Measurements from ENCODE around the gene ACYP1.
A peak's percentile ranks its signal among the peaks of the same experiment; 100 is the strongest.

ACYP1 gene

DNA sequence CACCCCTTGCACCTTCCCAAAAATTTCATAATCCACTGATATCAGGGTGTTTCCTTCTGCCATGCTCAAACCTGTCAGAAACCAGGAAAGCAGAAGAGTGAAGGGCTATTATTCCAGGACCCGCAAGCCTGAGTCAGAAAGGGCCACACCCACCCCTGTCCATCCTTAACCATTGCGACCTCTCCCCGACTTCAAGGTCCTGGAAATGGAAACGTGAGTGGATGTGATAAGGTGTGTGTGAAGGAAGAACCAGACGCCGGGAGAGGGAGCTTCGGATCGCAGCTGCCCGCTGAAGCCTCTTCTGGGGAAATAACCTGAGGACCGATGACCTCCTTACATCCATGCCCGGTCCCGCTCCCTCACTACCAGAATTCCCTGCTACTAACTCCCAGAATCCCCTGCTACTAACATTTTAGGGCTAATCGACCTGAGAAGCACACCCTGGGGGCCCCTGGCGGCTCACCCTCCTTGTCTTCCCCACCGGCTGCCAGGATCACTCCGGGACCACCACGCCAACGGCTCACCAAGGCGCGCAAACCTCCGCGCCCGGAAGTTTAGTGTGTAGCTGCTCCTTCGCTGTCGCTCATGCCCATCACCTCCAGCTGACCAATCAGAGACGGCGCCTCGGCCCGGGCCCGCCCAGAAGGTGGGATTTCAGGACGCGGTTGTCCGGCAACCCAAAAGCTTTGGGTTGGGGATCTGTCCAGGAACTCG, at the start of gene ACYP1:
Gene ACYP1 (minus strand): TSS at position 534 of the 714 bp plus-strand sequence. CDS start 471 bp downstream, at position 63.
- peak; percentile 66 to 82 for DNase-seq

DNA sequence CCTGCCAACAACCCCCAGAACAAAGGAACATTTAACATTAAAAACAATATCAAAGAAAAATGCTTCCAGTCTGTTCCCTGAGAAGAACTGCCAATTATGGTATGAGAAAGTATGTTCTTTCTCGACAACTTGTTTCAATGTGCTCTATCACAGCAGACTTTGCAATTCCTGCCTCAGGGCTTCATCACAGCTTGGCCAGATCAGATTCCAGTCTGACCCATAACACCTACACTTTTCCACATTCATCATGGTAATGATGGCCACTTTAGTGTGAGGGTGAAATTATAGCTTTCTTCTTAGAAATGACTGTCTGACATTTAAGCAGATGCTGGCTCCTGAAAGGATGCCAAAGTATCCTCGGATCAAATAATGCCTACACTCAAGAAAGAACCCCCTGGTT, 46.1 kb upstream of the ACYP1 start:
- no peak for DNase-seq

DNA sequence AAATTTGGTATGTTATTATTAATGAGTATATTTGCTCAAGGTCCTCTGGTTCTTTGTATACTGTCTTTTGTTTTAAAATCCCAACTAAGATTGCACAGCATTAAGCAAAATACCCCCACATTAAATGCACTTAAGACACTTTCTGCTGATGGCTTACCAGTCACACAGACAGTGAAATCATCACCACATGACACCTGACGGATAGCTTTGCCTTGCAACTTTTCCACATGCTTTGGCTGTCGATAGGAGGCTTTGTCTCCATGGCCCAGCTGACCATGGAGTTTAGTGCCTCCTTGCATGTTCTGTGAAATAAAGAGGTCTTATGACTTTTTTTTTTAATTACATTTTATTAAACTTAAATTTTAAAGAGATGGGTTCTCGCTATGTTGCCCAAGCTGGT, 43.4 kb upstream of the ACYP1 start:
- no peak for DNase-seq

DNA sequence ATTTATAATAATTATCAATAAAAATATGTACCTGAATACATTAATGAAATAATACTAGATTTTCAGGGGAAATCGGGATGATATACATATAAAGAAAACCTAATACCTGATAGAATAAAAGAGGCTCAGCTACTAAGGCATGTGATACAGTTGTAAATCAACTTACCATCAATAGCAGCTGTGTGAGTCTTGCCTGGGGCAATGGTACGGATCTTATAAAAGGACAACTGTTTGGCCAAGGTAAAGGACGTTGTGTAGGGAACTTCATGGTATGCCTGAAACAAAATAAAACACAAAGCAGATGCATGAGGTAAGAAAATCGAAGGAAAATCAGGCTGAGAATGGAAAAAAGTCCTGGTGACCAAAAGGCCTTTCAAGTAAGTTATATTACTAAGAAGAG, 37.7 kb upstream of the ACYP1 start:
- DNase-seq = no peak

DNA sequence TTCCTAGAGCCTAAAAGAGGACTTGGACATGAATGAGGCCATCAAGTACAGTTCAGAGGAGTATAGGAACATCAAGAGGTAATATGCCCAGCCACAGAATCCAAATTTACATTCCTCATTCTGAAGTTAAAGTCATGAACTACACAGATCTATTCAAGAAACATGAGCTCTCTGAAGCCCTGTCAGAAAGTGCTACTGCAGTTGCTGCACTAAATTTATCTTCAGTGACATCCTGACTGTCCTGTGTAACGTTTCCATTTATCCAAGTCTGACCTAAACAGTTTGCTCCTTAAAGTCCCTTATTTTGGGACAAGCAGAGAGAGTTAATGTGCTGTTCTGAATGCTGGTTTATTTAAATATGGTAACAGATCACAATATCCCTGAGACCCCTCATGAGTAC, 34.9 kb upstream of the ACYP1 start:
- DNase-seq = no peak

DNA sequence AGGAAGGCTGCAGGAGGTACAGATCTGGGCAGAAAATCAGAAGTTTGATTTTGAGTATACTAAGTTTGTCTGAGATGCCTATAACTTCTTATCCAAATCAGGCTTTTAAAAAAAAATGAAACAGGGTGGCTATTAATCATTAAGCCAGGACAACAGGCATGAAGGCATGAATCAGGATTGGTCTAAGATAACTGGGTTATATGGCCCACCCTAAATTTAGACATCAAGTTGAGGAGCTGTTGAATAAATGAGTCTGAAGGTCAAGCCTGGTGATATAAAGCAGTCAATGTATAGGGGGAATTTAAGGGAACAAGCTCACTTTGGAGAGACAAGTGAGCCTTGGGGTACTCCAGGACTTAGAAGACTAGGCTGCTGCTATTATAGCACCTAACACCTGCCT, 34.4 kb upstream of the ACYP1 start:
- DNase-seq = no peak

DNA sequence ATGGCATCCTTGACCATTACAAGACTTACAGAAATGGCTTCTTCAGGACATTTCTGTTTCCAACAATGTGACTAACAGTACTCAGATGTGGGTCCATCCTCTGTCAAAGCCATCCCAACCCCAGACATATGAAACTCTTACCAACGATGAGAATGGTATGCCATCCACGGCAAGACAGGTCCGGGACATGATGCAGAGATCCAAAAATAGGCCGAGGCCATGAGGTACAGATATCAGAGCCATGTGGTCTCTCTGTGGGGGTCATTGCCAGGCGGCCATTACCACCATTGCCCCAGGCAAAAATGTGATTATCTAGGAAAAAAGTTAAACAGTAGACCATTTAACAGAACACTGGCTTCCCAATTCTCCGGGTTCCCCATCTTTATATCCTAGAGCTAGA, 33.1 kb upstream of the ACYP1 start:
- no peak for DNase-seq

DNA sequence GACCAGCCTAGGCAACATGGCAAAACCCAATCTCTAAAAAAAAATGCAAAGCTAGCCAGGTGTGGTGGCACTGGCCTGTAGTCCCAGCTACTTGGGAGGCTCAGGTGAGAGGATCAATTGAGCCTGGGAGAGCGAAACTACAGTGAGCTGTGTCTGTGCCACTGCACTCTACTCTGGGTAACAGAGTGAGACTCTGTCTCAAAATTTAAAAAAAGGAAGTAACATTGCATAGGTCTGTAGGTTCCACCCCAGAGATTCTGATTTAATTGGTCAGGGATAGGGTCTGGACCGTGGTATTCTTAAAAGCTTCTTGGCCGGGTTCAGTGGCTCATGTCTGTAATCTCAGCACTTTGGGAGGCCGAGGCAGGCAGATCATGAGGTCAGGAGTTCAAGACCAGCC, 31.9 kb upstream of the ACYP1 start:
- DNase-seq = no peak

DNA sequence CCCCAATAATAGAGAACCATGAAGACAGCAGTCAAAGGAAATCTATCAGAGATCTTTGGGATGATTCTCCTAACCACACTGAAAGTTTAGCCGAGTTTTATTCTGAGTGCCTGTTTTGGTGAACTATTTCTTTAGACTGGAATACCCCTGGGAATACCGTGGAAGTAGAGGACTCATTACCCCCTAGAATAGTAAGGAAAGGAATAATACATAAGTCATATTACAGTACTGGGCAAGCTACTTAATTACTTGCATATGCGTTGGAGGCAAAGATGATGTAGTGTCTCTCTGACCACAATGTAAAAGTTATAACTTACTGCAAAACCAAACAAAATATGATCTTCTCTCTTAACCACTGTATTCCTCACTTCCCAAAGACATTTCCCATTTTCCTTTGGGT, 31.1 kb upstream of the ACYP1 start:
- no peak for DNase-seq

DNA sequence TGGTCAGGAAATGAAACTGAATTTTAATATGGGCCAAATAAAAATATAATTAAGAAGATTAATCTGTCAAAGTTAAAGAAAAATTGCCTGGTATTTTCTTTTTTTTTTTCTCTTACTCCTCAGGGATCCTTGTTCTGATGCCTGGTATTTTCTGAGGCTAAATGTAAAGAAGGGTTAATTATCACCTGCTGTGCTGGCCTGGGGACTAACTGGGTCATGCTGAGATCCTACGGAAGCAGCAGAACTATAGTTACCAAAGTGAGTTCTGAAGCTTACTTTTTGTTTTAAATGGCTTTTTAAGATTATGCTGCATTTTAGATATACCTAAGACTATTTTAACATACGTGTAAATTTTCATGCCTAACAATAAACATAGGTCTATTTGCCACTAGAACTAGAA, 28.9 kb upstream of the ACYP1 start:
- no peak for DNase-seq

DNA sequence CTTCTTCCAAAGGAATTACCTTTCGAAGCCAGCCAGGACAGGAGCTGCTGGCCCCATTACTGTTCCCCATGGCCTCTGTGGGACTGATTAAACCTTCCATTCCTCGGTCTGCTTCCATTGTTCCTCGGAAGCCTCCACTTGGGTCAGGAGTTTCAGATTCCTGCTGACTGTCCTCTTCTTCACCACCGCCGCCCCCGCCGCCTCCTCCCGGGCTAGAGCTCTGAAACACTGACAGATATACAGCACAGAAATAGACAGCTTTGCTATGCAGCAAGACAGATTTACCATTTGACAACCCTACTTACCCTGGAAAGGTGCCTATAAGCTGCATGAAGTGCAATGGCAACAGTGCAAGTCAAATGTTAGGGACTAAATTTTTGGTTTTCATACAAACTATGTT, 27.4 kb upstream of the ACYP1 start:
- no peak for DNase-seq

DNA sequence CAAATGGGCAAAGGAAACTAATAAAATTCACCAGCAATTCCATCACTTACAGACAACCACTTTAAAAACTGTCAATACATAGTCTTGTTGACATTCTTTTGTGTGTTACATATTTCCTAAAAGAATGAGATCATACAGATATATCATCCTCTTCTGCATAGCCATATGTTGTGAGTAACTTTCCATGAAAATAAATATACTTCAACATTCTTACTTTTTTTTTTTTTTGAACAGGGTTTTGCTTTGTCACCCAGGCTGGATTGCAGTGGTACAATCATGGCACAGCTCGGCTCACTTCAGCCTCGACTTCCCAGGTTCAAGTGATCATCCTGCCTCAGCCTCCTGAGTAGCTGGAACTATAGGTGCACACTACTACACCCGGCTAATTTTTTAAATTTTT, 26.5 kb upstream of the ACYP1 start:
- no peak for DNase-seq

DNA sequence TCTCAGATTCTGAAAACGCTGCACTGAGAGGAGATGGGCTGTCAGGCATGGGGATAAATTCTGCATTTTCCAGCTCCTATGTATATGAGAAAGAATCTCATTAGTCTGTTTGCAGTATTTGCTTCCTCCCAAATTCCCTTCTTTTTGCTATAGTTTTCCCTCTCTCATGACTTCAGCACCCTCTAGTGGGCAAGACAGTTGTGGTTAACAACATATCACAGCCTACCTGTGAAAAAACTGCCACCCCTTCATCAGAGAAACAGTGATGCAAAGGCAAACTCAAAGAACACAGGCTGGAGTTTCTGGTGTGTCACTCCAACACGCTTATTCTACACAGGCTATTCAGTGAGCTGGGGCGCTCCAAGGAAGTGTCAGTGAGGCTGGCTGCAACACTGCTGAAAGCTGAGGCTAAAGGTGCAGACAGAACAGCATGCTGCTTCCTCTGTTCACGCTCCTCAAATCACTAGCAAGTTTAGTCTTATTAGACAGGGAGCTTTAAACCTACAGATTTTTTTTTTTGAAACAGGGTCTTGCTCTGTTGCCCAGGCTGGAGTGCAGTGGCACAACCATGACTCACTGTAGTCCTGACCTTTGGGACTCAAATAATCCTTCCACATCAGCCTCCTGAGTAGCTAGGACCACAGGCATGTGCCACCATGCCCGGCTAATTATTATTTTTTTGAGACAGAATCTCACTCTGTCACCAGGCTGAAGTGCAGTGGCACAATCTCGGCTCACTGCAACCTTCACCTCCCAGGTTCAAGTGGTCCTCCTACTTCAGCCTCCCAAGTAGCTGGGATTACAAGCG, 24.9 kb upstream of the ACYP1 start:
- no peak for DNase-seq

DNA sequence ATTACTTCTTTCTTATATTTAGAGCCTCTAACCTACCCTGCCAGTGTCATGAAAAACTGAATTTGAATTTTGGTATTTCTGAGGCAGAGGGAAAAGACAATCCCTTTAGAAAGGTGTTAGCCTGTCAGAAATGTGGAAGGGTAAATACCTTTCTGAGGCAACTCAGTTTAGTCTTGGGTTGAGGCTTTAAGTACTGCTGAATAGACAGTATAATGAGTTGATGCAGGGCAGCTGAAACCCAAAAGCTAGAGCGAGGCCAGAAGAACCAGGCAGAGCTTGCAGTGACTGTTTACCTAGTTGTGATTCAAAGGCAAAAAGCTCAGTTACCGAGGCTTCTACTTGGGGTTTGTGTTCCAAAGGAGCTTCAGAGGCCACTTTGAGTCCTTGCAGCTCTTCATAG, 24.3 kb upstream of the ACYP1 start:
- DNase-seq = no peak

DNA sequence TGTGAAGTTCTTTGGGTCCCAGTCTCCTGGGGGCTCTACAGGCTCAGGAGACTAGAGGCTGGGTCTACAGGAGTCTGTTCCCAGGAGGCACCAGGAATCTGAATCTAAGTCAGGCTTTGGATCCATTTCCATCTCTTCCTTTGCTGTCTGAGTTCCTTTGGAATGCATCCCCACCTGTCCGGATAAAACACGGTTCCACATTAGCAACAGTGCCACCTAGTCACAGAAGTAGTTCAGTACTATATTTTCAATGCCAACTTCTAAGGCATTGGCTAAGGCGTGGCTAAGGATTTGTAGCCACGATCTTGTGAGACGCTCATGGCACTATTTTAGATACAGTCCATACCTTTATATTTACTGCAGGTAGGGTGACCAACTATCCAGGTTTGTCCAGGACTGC, 20.7 kb upstream of the ACYP1 start:
- no peak for DNase-seq

DNA sequence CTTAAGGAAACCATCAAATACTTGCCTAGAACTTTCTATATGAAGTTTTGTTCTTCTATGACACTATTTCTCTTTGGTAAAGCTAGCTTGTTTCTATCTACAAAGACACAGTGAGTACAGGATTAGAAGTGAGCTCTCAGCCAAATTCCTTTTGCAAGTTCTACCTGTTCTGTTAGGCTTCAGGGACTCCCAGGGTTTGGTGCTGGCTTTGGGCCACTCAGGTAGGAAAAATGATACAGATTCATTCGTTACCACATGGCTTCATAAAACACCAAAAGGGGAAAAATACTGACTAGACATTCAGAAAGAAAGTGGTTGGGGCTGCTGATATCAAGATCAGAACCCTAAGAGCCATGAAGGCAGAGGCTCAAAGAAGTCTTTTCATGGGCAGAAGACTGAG, 19.4 kb upstream of the ACYP1 start:
- DNase-seq = no peak

DNA sequence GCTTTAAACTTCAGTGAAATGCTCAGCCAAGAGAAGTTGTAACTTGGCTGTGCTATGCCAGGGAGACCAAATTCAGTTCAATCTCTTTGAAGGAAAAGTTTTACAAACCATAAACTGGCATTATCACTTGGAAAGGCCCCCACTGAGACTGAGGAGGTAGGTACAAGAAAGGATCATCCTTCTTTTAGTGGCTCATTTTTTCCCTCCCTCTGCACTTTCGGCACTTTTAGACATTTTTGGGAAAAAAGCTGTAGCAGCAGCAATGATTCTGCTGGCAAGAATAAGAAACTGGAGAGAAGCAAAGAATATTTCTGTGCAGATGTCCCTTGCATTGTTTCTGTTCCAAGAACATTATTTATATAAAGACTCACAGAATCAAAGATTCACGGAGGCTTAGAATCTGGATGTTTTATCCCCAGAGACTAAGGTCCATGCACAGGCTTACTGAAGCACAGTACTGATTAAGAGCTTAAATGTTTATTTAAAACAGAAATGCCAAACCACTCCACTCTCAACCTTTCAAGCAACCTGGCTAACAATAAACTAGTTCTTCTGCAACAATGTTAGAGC, 17.9 kb upstream of the ACYP1 start:
- DNase-seq = no peak

DNA sequence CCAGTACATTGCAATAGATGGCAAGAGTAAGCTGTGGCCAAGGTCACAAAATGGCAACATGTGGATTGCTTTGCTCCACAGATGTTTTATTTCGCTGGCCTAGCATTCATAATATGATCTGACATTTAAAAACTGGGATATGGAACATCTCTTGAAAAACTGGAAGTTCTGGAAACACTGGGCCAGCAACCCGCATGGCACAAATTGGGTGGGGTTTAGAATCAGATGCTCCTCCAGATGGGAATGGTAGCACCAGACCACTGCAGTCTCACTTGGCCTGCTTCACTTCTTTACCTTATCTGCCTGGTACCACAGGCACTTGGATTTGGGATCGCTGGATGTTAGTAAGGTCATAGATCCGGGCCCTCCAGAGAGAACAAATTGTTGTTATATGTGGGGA, 15.7 kb upstream of the ACYP1 start:
- DNase-seq = no peak

DNA sequence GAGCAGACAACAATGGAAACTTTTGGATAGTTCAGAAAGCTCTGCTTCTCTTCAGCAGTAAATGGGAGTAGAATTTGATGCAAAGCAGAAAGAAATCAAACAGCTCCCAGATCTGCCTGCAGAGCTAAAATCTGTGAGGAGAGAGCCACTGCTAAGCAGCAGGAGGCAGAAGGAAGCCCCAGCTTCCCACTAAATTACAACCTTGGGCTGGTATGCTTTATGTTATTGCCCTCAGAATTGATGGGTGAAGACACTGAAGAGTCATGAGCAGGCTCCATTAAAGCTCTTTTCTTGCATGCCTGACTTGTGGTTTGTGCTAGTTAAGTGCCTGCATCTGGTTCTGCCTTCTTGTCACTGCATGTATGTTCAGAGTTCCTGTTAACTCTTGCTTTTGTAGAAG, 14.0 kb upstream of the ACYP1 start:
- no peak for DNase-seq

DNA sequence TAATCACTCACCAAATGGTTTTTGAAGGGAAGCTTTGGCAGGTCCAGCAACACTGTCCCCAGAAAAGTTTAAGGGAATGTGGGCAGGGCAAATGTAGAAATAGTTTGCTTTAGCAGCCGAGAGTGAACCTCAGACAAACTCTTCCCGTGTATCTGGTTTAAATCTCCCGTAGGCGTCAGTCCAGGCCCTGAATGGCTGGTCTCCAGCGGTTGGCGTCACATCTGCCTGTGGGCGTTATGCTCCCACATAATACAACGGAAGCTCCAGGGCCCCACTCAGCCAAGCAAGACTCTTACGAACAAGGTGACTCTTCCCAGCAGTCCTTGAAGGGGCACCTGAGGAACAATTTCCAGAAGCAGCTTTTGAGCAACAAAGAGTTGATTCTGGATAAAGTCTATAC, 6.6 kb upstream of the ACYP1 start:
- no peak for DNase-seq

DNA sequence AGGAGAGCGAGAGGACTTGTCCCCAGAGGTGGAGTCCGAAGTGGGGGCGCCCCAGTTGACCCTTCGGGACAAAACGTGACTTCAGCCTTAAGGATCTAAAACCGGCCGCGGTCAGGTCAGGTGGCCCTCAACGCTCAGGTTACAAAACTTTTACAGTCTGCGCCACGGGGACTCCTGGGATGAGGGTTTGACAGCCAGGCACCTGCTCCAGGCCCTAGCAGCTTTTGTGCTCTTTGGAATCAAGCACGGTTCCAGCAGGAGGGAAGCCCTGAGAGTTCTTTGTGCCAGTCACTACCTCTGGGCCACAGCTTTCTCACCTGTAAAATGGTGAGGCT, 6.0 kb upstream of the ACYP1 start:
- no peak for DNase-seq

DNA sequence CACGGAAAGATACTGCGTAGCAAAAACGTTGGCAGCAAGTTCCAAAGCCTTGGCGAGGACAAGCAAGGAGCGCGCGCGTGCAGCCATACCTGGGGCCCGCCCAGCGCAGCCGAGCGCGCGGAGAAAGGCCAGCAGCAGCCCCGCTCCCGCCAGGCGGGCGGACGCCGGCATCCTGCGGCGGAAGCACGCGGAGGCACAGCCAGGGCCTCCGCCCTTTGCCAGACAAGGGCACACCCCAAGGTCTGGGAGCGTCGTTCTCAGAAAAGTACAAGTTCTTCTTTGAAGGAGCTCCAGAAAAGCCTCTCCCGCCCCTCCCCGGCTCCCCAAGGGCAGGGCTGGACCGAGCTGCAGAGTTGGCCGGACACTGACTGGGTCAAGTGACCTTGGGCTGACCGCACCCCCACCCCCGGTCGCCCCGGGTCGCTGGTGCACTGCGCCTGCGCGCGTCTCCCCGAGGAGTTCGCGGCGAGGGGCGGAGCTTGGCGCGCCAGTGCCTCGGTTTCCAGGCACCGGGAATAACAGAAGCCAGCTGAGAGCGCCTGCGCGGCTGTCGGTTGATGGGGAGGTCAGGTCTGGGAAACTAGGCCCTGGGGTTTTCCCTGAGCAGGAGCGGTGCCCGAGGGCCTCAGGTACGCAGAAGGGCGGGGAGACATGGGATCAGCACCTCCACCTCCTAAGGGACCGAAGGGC, 5.4 kb upstream of the ACYP1 start, which contains the start of gene ZC2HC1C:
Gene ZC2HC1C (plus strand): TSS at position 521 of the 690 bp plus-strand sequence. CDS start 933 bp downstream, outside the sequence.
- DNase-seq = peak in 1 of 2 experiments; percentile 58

DNA sequence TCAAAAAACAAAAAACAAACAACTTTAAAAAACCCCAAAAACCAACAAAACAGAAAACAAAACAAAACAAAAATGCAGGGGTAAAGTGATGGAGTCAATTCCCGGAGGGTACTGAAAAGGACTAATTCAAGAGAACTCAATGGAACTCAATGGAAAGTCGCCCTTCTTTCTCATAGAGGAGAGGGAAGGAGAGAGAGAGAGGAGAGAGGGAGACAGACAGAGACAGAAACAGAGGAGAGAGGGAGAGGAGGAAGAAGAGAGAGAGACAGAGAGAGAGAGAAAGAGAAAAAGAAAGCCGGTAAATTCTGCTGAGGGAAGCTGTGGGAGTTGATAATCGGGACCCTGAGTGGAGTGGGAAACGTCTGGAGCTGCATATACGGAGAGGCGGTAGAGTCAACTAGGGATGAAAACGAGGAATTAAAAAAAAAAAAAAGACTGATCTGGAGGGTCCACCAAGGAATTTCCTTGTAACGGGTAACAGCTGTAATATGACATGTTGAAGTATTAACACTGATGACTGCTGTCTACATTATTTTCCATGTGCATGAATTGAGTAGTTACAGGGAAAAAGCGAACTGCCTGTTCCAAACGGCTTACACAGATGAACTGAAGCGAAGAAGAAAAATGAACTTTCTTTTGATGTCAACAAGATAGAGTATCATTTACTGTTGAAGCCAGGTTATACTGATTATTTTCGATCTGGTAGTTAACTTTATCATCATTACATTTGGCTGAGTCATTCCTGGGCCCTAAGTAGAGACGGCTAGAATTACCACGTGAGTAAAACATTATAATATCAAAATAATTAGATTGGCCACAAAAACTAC, 4.7 kb upstream of the ACYP1 start:
- DNase-seq = no peak
